Measurements from ENCODE around the gene GRIN2A.
"Not testable (repeated sequence)": the region's sequence is repeated elsewhere in the genome, so short reads cannot be mapped to it uniquely, and the experiment has no call there.

Gene GRIN2A

DNA sequence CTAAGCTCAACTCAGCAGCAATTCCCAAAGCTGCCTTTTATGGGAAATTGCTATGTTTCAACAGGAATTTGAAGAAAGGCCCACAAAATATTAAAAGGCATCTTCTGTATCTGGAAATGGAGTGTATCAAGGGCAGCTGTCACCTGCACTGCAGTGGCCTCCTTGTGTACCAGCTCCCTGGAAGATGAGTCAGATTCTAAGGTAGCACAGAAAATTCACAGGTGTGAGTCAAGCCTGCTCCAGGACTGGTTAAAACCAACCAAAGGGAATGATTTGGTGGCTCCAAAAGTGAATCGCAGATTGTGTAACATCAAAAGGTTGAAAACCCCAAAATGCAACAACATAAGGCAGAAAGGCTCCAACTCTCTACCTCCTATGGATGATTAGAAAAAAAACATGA is 296.4 kb downstream of the GRIN2A start:
- H3K9ac ChIP-seq (ENCODE audit: low read length in 5 of 5) = no peak overlapping the region
- no peaks in the 10 kb centered on the region for H3K4me1 ChIP-seq (ENCODE audit: control insufficient read depth in 5 of 5, insufficient read depth in 5 of 5, low read length in 5 of 5)
- H3K27ac ChIP-seq (ENCODE audit: low read depth, low read length) = no peak overlapping the region
- peaks cover 0 to 8% (median 0%) of the 10 kb centered on the region in 5 donors for H3K27me3 ChIP-seq (ENCODE audit: control insufficient read depth in 5 of 5, insufficient read depth in 4 of 5, low read length in 5 of 5)
- H3K4me3 ChIP-seq (ENCODE audit: low read depth in 1 of 5, low read length in 5 of 5) = no peak overlapping the region
- no peaks in the 10 kb centered on the region for H3K36me3 ChIP-seq (ENCODE audit: control insufficient read depth in 5 of 5, insufficient read depth in 5 of 5, low read length in 5 of 5)
- no peaks in the 10 kb centered on the region for H3K9me3 ChIP-seq (ENCODE audit: control insufficient read depth in 5 of 5, low read length in 5 of 5)

DNA sequence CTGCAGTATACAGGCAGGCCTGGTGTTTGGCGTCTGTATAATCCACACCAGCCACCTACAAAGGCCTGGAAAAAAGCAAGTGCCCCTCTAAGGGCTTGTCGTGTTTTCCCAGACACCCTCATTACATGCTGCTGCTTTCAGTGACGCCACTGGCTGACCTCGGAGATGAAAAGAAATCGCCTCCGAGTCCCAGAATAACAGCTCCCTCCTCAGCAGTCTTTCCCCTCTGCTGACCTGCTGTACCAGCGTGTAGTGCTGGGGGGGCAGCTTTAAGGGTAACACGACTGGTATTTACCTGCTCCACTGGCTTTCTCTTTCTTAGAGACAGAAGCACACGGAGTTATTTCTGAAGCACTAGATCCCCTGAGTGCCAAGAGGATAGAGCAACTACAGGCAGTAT is 296.8 kb downstream of the GRIN2A start:
- Histone ChIP-seq H3K9ac (ENCODE audit: low read length in 5 of 5) (no peak overlapping the region), H3K27me3 (ENCODE audit: control insufficient read depth in 5 of 5, insufficient read depth in 4 of 5, low read length in 5 of 5) (peaks cover 0 to 8% (median 0%) of the 10 kb centered on the region in 5 donors), H3K27ac (ENCODE audit: low read depth, low read length) (no peak overlapping the region), H3K4me1 (ENCODE audit: control insufficient read depth in 5 of 5, insufficient read depth in 5 of 5, low read length in 5 of 5) (no peaks in the 10 kb centered on the region), H3K36me3 (ENCODE audit: control insufficient read depth in 5 of 5, insufficient read depth in 5 of 5, low read length in 5 of 5) (no peaks in the 10 kb centered on the region), H3K4me3 (ENCODE audit: low read depth in 1 of 5, low read length in 5 of 5) (no peak overlapping the region), H3K9me3 (ENCODE audit: control insufficient read depth in 5 of 5, low read length in 5 of 5) (no peaks in the 10 kb centered on the region)

DNA sequence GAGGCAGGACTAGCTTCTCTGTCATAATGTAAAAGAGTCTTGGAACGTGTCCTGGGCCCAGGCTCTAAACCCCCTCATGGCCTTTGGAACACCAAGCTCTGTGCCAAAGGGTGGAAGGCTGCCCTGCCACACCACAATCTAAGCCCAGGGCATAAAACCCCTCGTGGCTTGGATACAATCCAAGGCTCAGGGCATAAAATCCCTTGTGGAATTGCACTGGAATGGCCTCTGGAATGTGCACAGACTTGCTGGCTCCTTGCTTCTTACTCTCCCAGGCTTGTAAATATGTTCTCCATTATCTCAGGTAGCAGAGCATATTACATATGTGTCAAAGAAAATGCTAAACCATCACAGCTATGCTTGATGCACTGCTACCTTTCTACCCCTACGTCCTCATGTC is 306.2 kb downstream of the GRIN2A start:
- H3K9ac ChIP-seq (ENCODE audit: low read length in 5 of 5); H3K27me3 ChIP-seq (ENCODE audit: control insufficient read depth in 5 of 5, insufficient read depth in 4 of 5, low read length in 5 of 5): not testable (repeated sequence)

DNA sequence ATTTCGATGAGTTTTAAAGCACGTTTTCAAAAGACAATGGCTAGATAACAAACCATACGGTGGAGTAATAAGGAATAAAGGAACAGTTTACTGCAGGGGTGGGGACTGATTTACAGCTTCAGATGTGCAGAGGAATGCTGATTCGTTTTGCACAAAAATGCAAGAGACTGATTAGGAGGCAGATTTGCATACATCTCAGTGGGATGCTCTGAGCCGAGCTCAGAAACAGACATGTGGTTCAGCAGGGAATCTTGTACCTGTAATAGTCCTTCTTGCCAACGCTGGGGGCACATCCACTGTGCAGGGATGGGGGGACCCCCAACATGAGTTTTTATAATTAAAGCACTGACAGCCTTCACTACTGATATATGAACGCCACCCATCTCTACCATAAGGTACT is 308.0 kb downstream of the GRIN2A start:
- Histone ChIP-seq H3K36me3 (ENCODE audit: control insufficient read depth in 5 of 5, insufficient read depth in 5 of 5, low read length in 5 of 5) (no peaks in the 10 kb centered on the region), H3K4me1 (ENCODE audit: control insufficient read depth in 5 of 5, insufficient read depth in 5 of 5, low read length in 5 of 5) (peaks cover 0 to 5% (median 0%) of the 10 kb centered on the region in 5 donors), H3K27ac (ENCODE audit: low read depth, low read length) (no peak overlapping the region), H3K4me3 (ENCODE audit: low read depth in 1 of 5, low read length in 5 of 5) (no peak overlapping the region), H3K9ac (ENCODE audit: low read length in 5 of 5) (no peak overlapping the region), H3K9me3 (ENCODE audit: control insufficient read depth in 5 of 5, low read length in 5 of 5) (no peaks in the 10 kb centered on the region), H3K27me3 (ENCODE audit: control insufficient read depth in 5 of 5, insufficient read depth in 4 of 5, low read length in 5 of 5) (no peaks in the 10 kb centered on the region)

More for the DNA sequence above, 306.2 kb downstream of the GRIN2A start:
- H3K9me3 ChIP-seq (ENCODE audit: control insufficient read depth in 5 of 5, low read length in 5 of 5); H3K27ac ChIP-seq (ENCODE audit: low read depth, low read length); H3K4me1 ChIP-seq (ENCODE audit: control insufficient read depth in 5 of 5, insufficient read depth in 5 of 5, low read length in 5 of 5); H3K4me3 ChIP-seq (ENCODE audit: low read depth in 1 of 5, low read length in 5 of 5); H3K36me3 ChIP-seq (ENCODE audit: control insufficient read depth in 5 of 5, insufficient read depth in 5 of 5, low read length in 5 of 5): not testable (repeated sequence)

DNA sequence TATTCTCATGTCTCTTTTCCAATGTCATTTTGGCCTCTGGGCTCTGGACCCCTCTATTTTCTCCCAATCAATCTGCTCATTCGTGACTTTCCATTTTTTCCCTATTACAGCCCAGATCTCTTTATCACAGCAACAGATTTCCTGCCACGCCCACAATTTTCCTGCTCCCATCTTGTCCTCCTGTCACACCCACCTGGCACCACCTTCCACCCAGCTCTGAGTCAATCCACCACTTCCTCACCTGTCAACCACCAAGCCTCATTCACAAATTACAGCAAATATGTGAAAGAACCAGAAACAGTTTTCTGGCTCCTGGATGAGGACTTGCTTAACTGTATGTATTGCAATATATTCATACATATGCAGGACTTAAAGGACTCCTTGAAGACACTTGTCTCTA is 311.3 kb downstream of the GRIN2A start:
- Histone ChIP-seq H3K4me1 (ENCODE audit: control insufficient read depth in 5 of 5, insufficient read depth in 5 of 5, low read length in 5 of 5) (peaks cover 0 to 5% (median 0%) of the 10 kb centered on the region in 5 donors), H3K9me3 (ENCODE audit: control insufficient read depth in 5 of 5, low read length in 5 of 5) (no peaks in the 10 kb centered on the region), H3K36me3 (ENCODE audit: control insufficient read depth in 5 of 5, insufficient read depth in 5 of 5, low read length in 5 of 5) (no peaks in the 10 kb centered on the region), H3K9ac (ENCODE audit: low read length in 5 of 5) (no peak overlapping the region), H3K27me3 (ENCODE audit: control insufficient read depth in 5 of 5, insufficient read depth in 4 of 5, low read length in 5 of 5) (no peaks in the 10 kb centered on the region), H3K27ac (ENCODE audit: low read depth, low read length) (no peak overlapping the region), H3K4me3 (ENCODE audit: low read depth in 1 of 5, low read length in 5 of 5) (no peak overlapping the region)

DNA sequence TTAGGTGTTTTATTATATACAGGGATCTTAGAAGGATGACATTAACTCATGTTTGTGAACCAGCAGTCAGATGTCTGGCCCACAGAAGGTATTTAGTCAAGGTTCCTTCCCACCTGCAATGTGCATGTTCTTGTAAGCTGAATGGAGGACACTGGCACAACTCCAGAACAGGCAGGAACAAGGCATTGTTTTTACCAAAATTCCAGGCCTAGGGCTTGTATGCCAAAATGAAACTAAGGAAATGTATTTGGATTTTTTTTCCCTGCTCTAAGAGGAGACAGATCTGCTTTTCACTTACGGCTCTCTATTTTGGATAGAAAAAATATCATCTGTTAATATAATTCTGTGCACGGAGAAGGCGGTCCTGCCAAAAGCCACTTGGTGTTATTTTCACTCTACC is 312.5 kb downstream of the GRIN2A start:
- Histone ChIP-seq H3K27me3 (ENCODE audit: control insufficient read depth in 5 of 5, insufficient read depth in 4 of 5, low read length in 5 of 5) (no peaks in the 10 kb centered on the region), H3K36me3 (ENCODE audit: control insufficient read depth in 5 of 5, insufficient read depth in 5 of 5, low read length in 5 of 5) (no peaks in the 10 kb centered on the region), H3K4me1 (ENCODE audit: control insufficient read depth in 5 of 5, insufficient read depth in 5 of 5, low read length in 5 of 5) (peaks cover 0 to 5% (median 0%) of the 10 kb centered on the region in 5 donors), H3K4me3 (ENCODE audit: low read depth in 1 of 5, low read length in 5 of 5) (no peak overlapping the region), H3K9ac (ENCODE audit: low read length in 5 of 5) (no peak overlapping the region), H3K27ac (ENCODE audit: low read depth, low read length) (no peak overlapping the region), H3K9me3 (ENCODE audit: control insufficient read depth in 5 of 5, low read length in 5 of 5) (no peaks in the 10 kb centered on the region)

DNA sequence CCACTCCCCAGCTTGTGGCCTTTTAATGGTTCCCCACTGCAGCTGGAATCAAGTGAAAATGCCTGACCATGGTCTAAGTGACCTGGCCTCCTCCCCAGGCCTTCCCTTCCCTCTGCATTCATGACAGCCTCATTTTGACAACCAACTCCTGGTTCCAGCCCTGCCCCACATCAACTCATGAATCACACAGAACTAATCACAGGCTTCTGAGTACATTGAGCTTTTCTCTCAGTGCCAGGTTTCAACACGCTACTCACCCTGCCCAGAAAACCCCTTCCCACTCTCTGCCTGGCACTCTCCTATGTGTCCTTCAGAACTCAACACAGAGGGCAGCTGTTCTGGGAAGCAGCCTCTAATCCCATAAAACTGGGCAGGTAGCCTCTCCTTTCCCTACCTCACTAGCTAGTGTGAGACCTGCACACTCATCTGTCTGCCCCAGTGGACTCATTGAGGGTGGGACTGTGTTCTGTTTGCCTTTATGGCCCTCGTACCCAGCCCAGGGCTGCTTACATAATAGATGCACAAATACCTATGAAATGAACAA is 313.6 kb downstream of the GRIN2A start:
- H3K4me3 ChIP-seq (ENCODE audit: low read depth in 1 of 5, low read length in 5 of 5) = no peak overlapping the region
- peaks cover 0 to 5% (median 0%) of the 10 kb centered on the region in 5 donors for H3K4me1 ChIP-seq (ENCODE audit: control insufficient read depth in 5 of 5, insufficient read depth in 5 of 5, low read length in 5 of 5)
- no peaks in the 10 kb centered on the region for H3K9me3 ChIP-seq (ENCODE audit: control insufficient read depth in 5 of 5, low read length in 5 of 5)
- H3K36me3 ChIP-seq (ENCODE audit: control insufficient read depth in 5 of 5, insufficient read depth in 5 of 5, low read length in 5 of 5) = no peaks in the 10 kb centered on the region
- H3K9ac ChIP-seq (ENCODE audit: low read length in 5 of 5) = no peak overlapping the region
- H3K27ac ChIP-seq (ENCODE audit: low read depth, low read length) = no peak overlapping the region
- H3K27me3 ChIP-seq (ENCODE audit: control insufficient read depth in 5 of 5, insufficient read depth in 4 of 5, low read length in 5 of 5) = no peaks in the 10 kb centered on the region

DNA sequence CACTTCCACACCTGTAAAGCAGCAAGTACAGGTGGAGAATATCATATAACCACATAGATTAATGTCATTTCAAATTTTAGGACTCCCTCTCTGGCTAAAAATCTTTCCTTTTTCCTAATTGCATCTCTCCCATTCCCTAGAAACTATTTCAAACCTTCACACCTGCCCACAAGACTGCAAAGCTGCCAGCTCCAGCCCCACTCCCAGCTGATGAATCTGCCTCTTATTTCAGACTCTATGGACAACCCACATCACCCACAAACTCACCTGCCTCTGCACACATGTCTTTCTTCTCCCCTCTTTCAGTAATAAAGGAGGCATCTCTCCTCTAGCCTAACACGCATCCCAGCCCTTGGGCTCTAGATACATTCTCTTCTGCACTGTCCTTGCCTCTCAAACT is 315.1 kb downstream of the GRIN2A start:
- H3K9ac ChIP-seq (ENCODE audit: low read length in 5 of 5) = no peak overlapping the region
- peaks cover 0 to 5% (median 0%) of the 10 kb centered on the region in 5 donors for H3K4me1 ChIP-seq (ENCODE audit: control insufficient read depth in 5 of 5, insufficient read depth in 5 of 5, low read length in 5 of 5)
- H3K36me3 ChIP-seq (ENCODE audit: control insufficient read depth in 5 of 5, insufficient read depth in 5 of 5, low read length in 5 of 5) = no peaks in the 10 kb centered on the region

DNA sequence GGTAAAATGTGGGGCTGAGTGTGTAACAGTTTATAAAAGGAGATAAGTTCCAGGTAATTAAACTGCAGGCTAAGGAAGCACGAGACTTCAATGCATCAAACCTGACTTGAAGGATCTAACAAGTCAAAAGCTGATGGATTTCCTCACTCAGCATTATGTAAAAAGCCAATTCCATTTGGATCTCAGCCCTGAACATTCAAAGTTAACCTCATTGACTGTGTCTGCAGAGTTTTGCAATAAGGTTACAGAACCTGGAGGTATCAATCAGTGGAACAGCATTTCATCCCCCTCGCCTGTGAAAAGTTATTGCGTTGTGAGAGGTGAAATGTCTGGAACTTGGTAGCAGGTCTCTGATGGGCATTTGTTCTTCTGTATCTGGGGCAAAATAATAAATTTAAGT is 317.8 kb downstream of the GRIN2A start:
- Histone ChIP-seq H3K9ac (ENCODE audit: low read length in 5 of 5) (no peak overlapping the region), H3K4me3 (ENCODE audit: low read depth in 1 of 5, low read length in 5 of 5) (no peak overlapping the region), H3K9me3 (ENCODE audit: control insufficient read depth in 5 of 5, low read length in 5 of 5) (no peaks in the 10 kb centered on the region), H3K4me1 (ENCODE audit: control insufficient read depth in 5 of 5, insufficient read depth in 5 of 5, low read length in 5 of 5) (peaks cover 0 to 14% (median 0%) of the 10 kb centered on the region in 5 donors), H3K27ac (ENCODE audit: low read depth, low read length) (no peak overlapping the region), H3K36me3 (ENCODE audit: control insufficient read depth in 5 of 5, insufficient read depth in 5 of 5, low read length in 5 of 5) (no peaks in the 10 kb centered on the region), H3K27me3 (ENCODE audit: control insufficient read depth in 5 of 5, insufficient read depth in 4 of 5, low read length in 5 of 5) (no peaks in the 10 kb centered on the region)

More for the DNA sequence above, 315.1 kb downstream of the GRIN2A start:
- Histone ChIP-seq H3K27ac (ENCODE audit: low read depth, low read length) (no peak overlapping the region), H3K4me3 (ENCODE audit: low read depth in 1 of 5, low read length in 5 of 5) (no peak overlapping the region), H3K27me3 (ENCODE audit: control insufficient read depth in 5 of 5, insufficient read depth in 4 of 5, low read length in 5 of 5) (no peaks in the 10 kb centered on the region), H3K9me3 (ENCODE audit: control insufficient read depth in 5 of 5, low read length in 5 of 5) (no peaks in the 10 kb centered on the region)

DNA sequence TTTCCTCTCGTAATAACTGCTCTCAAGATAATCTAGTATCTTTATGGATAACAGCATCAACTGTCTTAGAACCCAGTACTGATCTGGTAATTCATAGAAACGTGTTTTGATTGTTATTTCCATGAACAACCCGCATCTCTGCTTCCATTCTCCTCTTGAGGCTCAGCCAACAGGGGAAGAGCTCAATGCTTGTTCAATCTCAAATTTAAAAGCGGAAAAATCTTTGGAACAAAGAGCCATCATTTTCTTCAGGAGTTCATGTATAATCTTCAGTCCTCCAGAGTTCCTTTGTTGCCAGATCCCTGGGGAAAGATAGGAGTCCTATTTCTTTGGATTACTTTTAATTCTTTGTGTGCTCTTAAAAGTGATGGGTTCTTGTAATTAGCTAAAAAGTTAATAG is 319.9 kb downstream of the GRIN2A start:
- Histone ChIP-seq H3K27me3 (ENCODE audit: control insufficient read depth in 5 of 5, insufficient read depth in 4 of 5, low read length in 5 of 5) (no peaks in the 10 kb centered on the region), H3K4me3 (ENCODE audit: low read depth in 1 of 5, low read length in 5 of 5) (no peak overlapping the region), H3K27ac (ENCODE audit: low read depth, low read length) (no peak overlapping the region), H3K4me1 (ENCODE audit: control insufficient read depth in 5 of 5, insufficient read depth in 5 of 5, low read length in 5 of 5) (peaks cover 0 to 14% (median 0%) of the 10 kb centered on the region in 5 donors), H3K9ac (ENCODE audit: low read length in 5 of 5) (no peak overlapping the region), H3K36me3 (ENCODE audit: control insufficient read depth in 5 of 5, insufficient read depth in 5 of 5, low read length in 5 of 5) (no peaks in the 10 kb centered on the region), H3K9me3 (ENCODE audit: control insufficient read depth in 5 of 5, low read length in 5 of 5) (peaks cover 0 to 3% (median 0%) of the 10 kb centered on the region in 5 donors)

Data from subcutaneous abdominal adipose tissue (tissue), 5 donors.